ENCODE results near the gene NAT9. TPM values are rescaled to one million over a fixed set of nuclear protein-coding genes. Genes with fewer than 3 reads are reported as not detected.

NAT9 gene
- polyA plus RNA-seq, 1 donor, result 33.8 TPM

GRCh38 chr17:74725111-74725510 is 51.0 kb downstream of the NAT9 start:
- DNase-seq, result no peak

- no peak for DNase-seq
These were observed 52.3 kb downstream of the NAT9 start for GRCh38 chr17:74723891-74724290.

- no peak for DNase-seq
These were observed 53.4 kb downstream of the NAT9 start for GRCh38 chr17:74722782-74723181.

Other genes starting within 250 kb of the NAT9 start
- gene CD300LB, start 244.9 kb downstream of the NAT9 start, polyA plus RNA-seq (ENCODE audit: insufficient read length), result 0.23 TPM
- gene CD300C, start 230.2 kb downstream of the NAT9 start, polyA plus RNA-seq (ENCODE audit: insufficient read length), result 1.0 TPM
- not detected for gene CD300H, start 208.8 kb downstream of the NAT9 start, polyA plus RNA-seq (ENCODE audit: insufficient read length)
- gene CD300LD, start 184.1 kb downstream of the NAT9 start, polyA plus RNA-seq (ENCODE audit: insufficient read length), result not detected
- 0.10 TPM for gene CD300E, start 152.6 kb downstream of the NAT9 start, polyA plus RNA-seq (ENCODE audit: insufficient read length)
- gene CD300LF, start 63.4 kb downstream of the NAT9 start, polyA plus RNA-seq (ENCODE audit: insufficient read length), result 0.18 TPM
- gene RAB37, start 39.1 kb downstream of the NAT9 start, polyA plus RNA-seq (ENCODE audit: insufficient read length), result 1.2 TPM
- gene NHERF1, start 27.7 kb downstream of the NAT9 start, polyA plus RNA-seq (ENCODE audit: insufficient read length), result 9.0 TPM
- 0.93 TPM for gene GRIN2C, start 83.5 kb upstream of the NAT9 start, polyA plus RNA-seq (ENCODE audit: insufficient read length)
- 2.5 TPM for gene FDXR, start 96.6 kb upstream of the NAT9 start, polyA plus RNA-seq (ENCODE audit: insufficient read length)
- not detected for gene FADS6, start 117.3 kb upstream of the NAT9 start, polyA plus RNA-seq (ENCODE audit: insufficient read length)
- not detected for gene USH1G, start 146.9 kb upstream of the NAT9 start, polyA plus RNA-seq (ENCODE audit: insufficient read length)
- not detected for gene OTOP2, start 147.9 kb upstream of the NAT9 start, polyA plus RNA-seq (ENCODE audit: insufficient read length)
- gene OTOP3, start 159.6 kb upstream of the NAT9 start, polyA plus RNA-seq (ENCODE audit: insufficient read length), result not detected
- gene HID1, start 196.4 kb upstream of the NAT9 start, polyA plus RNA-seq (ENCODE audit: insufficient read length), result 7.9 TPM
- gene CDR2L, start 211.3 kb upstream of the NAT9 start, polyA plus RNA-seq (ENCODE audit: insufficient read length), result 7.1 TPM
- 21.2 TPM for gene MRPL58, start 236.3 kb upstream of the NAT9 start, polyA plus RNA-seq (ENCODE audit: insufficient read length)